GM12878 (cell line): ENCODE data around the gene RIMS1. TPM values are rescaled to one million over a fixed set of nuclear protein-coding genes. Genes with fewer than 3 reads are reported as not detected.

Experiments used
- ATAC-seq: fragments of 200-7000 bp; cut with Tn5 transposase; 3 replicates; pipeline ENCODE4 v1.9.1; 2020; ENCODE audit warnings: mild to moderate bottlenecking, moderate library complexity
- BruUV-seq: library from RNA; stranded (reverse); fragments of 400-500 nt; replicated peaks from 2 replicates; lab custom pipeline; 2021; lab: Mats Ljungman, UMichigan
- CTCF ChIA-PET: fragments of 300-600 bp; sonication (Branson Sonifier 250); formaldehyde crosslinking; extraction: SDS; loops from one replicate; lab custom pipeline; 2021; ENCODE audit warnings: inconsistent platforms; lab: Yijun Ruan, JAX
- POLR2A ChIA-PET: fragments of 350-600 bp; formaldehyde crosslinking; extraction: SDS; loops from one replicate; lab custom pipeline; 2021; ENCODE audit warnings: inconsistent platforms; lab: Charles Lee
- RAD21 ChIA-PET: fragments of 300-600 bp; sonication (Branson Sonifier 250); formaldehyde crosslinking; loops from one replicate; lab custom pipeline; 2023; ENCODE audit warnings: antibody characterized with exemption; ENCODE audit not compliant: unreplicated experiment; lab: Charles Lee
- SMC1A ChIA-PET: fragments of 300-600 bp; sonication (Branson Sonifier 250); formaldehyde crosslinking; loops from one replicate; lab custom pipeline; 2023; ENCODE audit not compliant: unreplicated experiment, uncharacterized antibody; lab: Charles Lee
- DNase-seq: peaks from one replicate; pipeline ENCODE4 v3.0.0-alpha.2; 2011; ENCODE audit warnings: low read depth, low spot score
- FAIRE-seq: peaks from 3 replicates; lab custom pipeline; 2011; peaks lifted over from hg19 to GRCh38; lab: Jason Lieb, UNC
- H2AFZ ChIP-seq: 2 replicates; pipeline ENCODE4 v1.6.0; 2011; ENCODE audit warnings: low read depth, low read length, control low read depth; ENCODE audit not compliant: control insufficient read depth
- H3K27ac ChIP-seq: 2 replicates; pipeline ENCODE4 v1.5.1; 2011; ENCODE audit warnings: control low read depth; ENCODE audit not compliant: control insufficient read depth, insufficient read depth
- H3K27me3 ChIP-seq, 2 experiments: replicated peaks in 1 of 2; 2 replicates each; pipeline versions ENCODE4 v1.6.0 to v1.6.1; 2011; ENCODE audit warnings: low read length in 1 of 2; ENCODE audit not compliant: control insufficient read depth in 2 of 2, insufficient read depth in 2 of 2
- H3K36me3 ChIP-seq, 2 experiments: 2 replicates each; pipeline ENCODE4 v1.5.1; 2011; ENCODE audit warnings: low read length in 1 of 2; ENCODE audit not compliant: control insufficient read depth in 2 of 2, insufficient read depth in 2 of 2
- H3K4me1 ChIP-seq: 2 replicates; pipeline ENCODE4 v1.6.1; 2011; ENCODE audit warnings: mild to moderate bottlenecking, low read length, moderate library complexity, mixed read lengths; ENCODE audit not compliant: control insufficient read depth, insufficient read depth
- H3K4me2 ChIP-seq: 2 replicates; pipeline ENCODE4 v1.6.0; 2011; ENCODE audit warnings: control low read depth; ENCODE audit not compliant: control insufficient read depth, insufficient read depth
- H3K4me3 ChIP-seq: fragments of 200-600 bp; sonication (generic); 2 replicates; pipeline ENCODE4 v1.5.1; 2016
- H3K79me2 ChIP-seq: 2 replicates; pipeline ENCODE4 v1.6.0; 2011; ENCODE audit warnings: low read length; ENCODE audit not compliant: control insufficient read depth, insufficient read depth
- H3K9ac ChIP-seq: 2 replicates; pipeline ENCODE4 v1.8.0; 2011; ENCODE audit warnings: low read length, control low read depth, mixed read lengths; ENCODE audit not compliant: control insufficient read depth, insufficient read depth
- H3K9me3 ChIP-seq: replicated peaks from 3 replicates; pipeline ENCODE4 v1.5.1; 2011; ENCODE audit warnings: mild to moderate bottlenecking, low read length; ENCODE audit not compliant: control insufficient read depth, insufficient read depth
- H4K20me1 ChIP-seq: 2 replicates; pipeline ENCODE4 v1.6.0; 2011; ENCODE audit not compliant: control insufficient read depth, insufficient read depth
- ATF2 ChIP-seq: IDR thresholded peaks from 2 replicates; pipeline ENCODE4 v1.6.1; 2012; ENCODE audit warnings: low read length, inconsistent platforms
- CBX5 ChIP-seq: sonication (generic); IDR thresholded peaks from 2 replicates; pipeline ENCODE4 v1.6.1; 2016; ENCODE audit warnings: low read depth, moderate library complexity, mild to moderate bottlenecking, inconsistent platforms
- CHD1 ChIP-seq: IDR thresholded peaks from 2 replicates; pipeline ENCODE4 v1.6.1; 2012; ENCODE audit warnings: low read depth, low read length, improper control_type of control experiment
- DPF2 ChIP-seq: fragments of 450-650 bp; IDR thresholded peaks from 2 replicates; pipeline ENCODE4 v1.6.1; 2017; ENCODE audit warnings: mild to moderate bottlenecking
- E2F4 ChIP-seq: IDR thresholded peaks from 2 replicates; pipeline ENCODE4 v1.6.1; 2012; ENCODE audit warnings: low read depth, low read length, improper control_type of control experiment
- EZH2 ChIP-seq: IDR thresholded peaks from 2 replicates; pipeline ENCODE4 v1.6.1; 2012; ENCODE audit warnings: low read depth, mild to moderate bottlenecking, control low read depth, inconsistent platforms, low read length, borderline replicate concordance; ENCODE audit not compliant: control insufficient read depth
- FOXM1 ChIP-seq: IDR thresholded peaks from 2 replicates; pipeline ENCODE4 v1.6.1; 2012; ENCODE audit warnings: low read depth, mild to moderate bottlenecking, inconsistent platforms, low read length, moderate library complexity
- IRF3 ChIP-seq: fragments of 450-650 bp; IDR thresholded peaks from 2 replicates; pipeline ENCODE4 v1.6.1; 2014; ENCODE audit warnings: mild to moderate bottlenecking
- LARP7 ChIP-seq: fragments of 450-650 bp; IDR thresholded peaks from 2 replicates; pipeline ENCODE4 v1.6.1; 2017; ENCODE audit warnings: mild to moderate bottlenecking
- MYC ChIP-seq: IDR thresholded peaks from 2 replicates; pipeline ENCODE4 v1.6.1; 2011; ENCODE audit warnings: mild to moderate bottlenecking, low read length, moderate library complexity, inconsistent platforms; ENCODE audit not compliant: insufficient read depth, insufficient replicate concordance, insufficient read length, severe bottlenecking
- PML ChIP-seq: IDR thresholded peaks from 2 replicates; pipeline ENCODE4 v1.6.1; 2012; ENCODE audit warnings: low read length, inconsistent platforms
- RAD51 ChIP-seq: fragments of 450-650 bp; IDR thresholded peaks from 2 replicates; pipeline ENCODE4 v1.6.1; 2016; ENCODE audit warnings: moderate library complexity, mild to moderate bottlenecking, inconsistent platforms
- REST ChIP-seq: IDR thresholded peaks from 2 replicates; pipeline ENCODE4 v1.6.1; 2012; ENCODE audit warnings: mild to moderate bottlenecking, low read depth, low read length
- SPI1 ChIP-seq: IDR thresholded peaks from 2 replicates; pipeline ENCODE4 v1.6.1; 2011; ENCODE audit warnings: low read depth, mild to moderate bottlenecking, low read length, moderate library complexity, borderline replicate concordance; ENCODE audit not compliant: insufficient read depth
- YBX1 ChIP-seq: fragments of 450-650 bp; IDR thresholded peaks from 2 replicates; pipeline ENCODE4 v1.6.1; 2016; ENCODE audit warnings: antibody characterized with exemption
- WGBS: methylation state at CpG from one replicate; pipeline ENCODE4 v1.1.6; 2016; ENCODE audit warnings: low lambda C conversion rate; ENCODE audit not compliant: insufficient replicate concordance, insufficient coverage; ENCODE audit errors: missing lambda C conversion rate; 5-methylcytosine and 5-hydroxymethylcytosine counted together
- in situ Hi-C: fragments of 300-500 bp; cut with MboI; formaldehyde crosslinking; loops from 9 replicates; pipeline ENCODE4 v1.14.3; 2018; ENCODE audit warnings: mixed read lengths
- intact Hi-C: fragments of 100-400 bp; cut with micrococcal nuclease; formaldehyde crosslinking; loops from one replicate; pipeline ENCODE4 v1.14.2; 2022; ENCODE audit not compliant: unreplicated experiment
- polyA plus RNA-seq, 11 experiments: library from polyadenylated mRNA; depleted of rRNA in 4 of 11; unstranded in 6 of 11; stranded (reverse) in 5 of 11; fragments of >200 nt; fragmentation: Nextera tagmentation in 4 of 11; fragmentation: Illumina TruSeq in 1 of 11; extraction: Ambion mirVana in 4 of 11; extraction: Trizol in 1 of 11; gene quantifications; 1 replicate in 1 of 11; 2 replicates in 10 of 11; pipeline versions ENCODE4 v1.2.1 to v1.2.3, GENCODE V29; 2011 to 2016; ENCODE audit warnings: inconsistent platforms in 2 of 11, missing spikeins in 2 of 11, low read depth in 1 of 11
- total RNA-seq, 4 experiments: library from RNA; depleted of rRNA in 3 of 4; stranded (reverse); fragments of >200 nt in 3 of 4; fragmentation: Illumina TruSeq in 1 of 4; extraction: Trizol in 1 of 4; gene quantifications; 2 replicates each; pipeline versions ENCODE4 v1.2.1 to v1.2.3, GENCODE V29; 2013 to 2021

Gene RIMS1
- total and polyA plus RNA-seq, 10 of the 15 experiments (the other 5 are each of a cell fraction or from before 2014, with no cell fraction given): 0.05 to 0.76 (median 0.23) TPM

GRCh38 chr6:72414657-72415056 lies 528.3 kb downstream of the RIMS1 start (continued):
- TF ChIP-seq IRF3 (no peak), LARP7 (no peak), CHD1 (no peak), CBX5 (no peak)

GRCh38 chr6:72416744-72417465 lies 530.6 kb downstream of the RIMS1 start:
- H3K79me2 ChIP-seq: no peaks in the 10 kb centered on the region
- intact Hi-C loops: no loop called here
- no peak overlapping the region for H2AFZ ChIP-seq
- BruUV-seq: no TSS peak
- H3K27me3 ChIP-seq: peaks cover 1 to 3% of the 10 kb centered on the region in 2 experiments; a peak in 1 of 4 replicates
- SMC1A ChIA-PET: interaction anchor here (0.8 to 2.0 kb wide), 5 partner anchors 8 to 797 kb away, joined by 3 to 9 read pairs (median 3); no protein-coding TSS in a partner anchor
- 45% methylated on average over 6 of the region's 6 CpGs for WGBS
- H3K4me2 ChIP-seq: no peak overlapping the region
- no peak overlapping the region for H3K4me3 ChIP-seq
- POLR2A ChIA-PET: no interaction called here
- H3K9me3 ChIP-seq: no peaks in the 10 kb centered on the region
- DNase-seq: no peak
- no peaks in the 10 kb centered on the region for H3K4me1 ChIP-seq
- H3K27ac ChIP-seq: no peak overlapping the region
- no peak for FAIRE-seq
- ATAC-seq: no peak
- H3K36me3 ChIP-seq: no peaks in the 10 kb centered on the region
- CTCF ChIA-PET: interaction anchor here (0.6 to 3.8 kb wide), 8 partner anchors 8 to 972 kb away, joined by 3 to 11 read pairs (median 4); no protein-coding TSS in a partner anchor
- no peaks in the 10 kb centered on the region for H4K20me1 ChIP-seq
- in situ Hi-C loops: no loop called here
- no peak overlapping the region for H3K9ac ChIP-seq
- RAD21 ChIA-PET: no interaction called here
- TF ChIP-seq EZH2 (no peak), ATF2 (no peak), YBX1 (no peak), FOXM1 (no peak), SPI1 (no peak), MYC (no peak), PML (no peak), REST (no peak), E2F4 (no peak), DPF2 (no peak), RAD51 (no peak)
